ENCODE results near the gene HIBCH. TPM values are rescaled to one million over a fixed set of nuclear protein-coding genes. Genes with fewer than 3 reads are reported as not detected.

The HIBCH gene
- total and polyA plus RNA-seq, 9 of the 15 experiments (the other 6 are each of a cell fraction or from before 2014, with no cell fraction given) = 17.0 to 65.4 (median 28.3) TPM

- TF ChIP-seq ZBTB2 (IDR thresholded peaks at IDR 0.05) = peak; percentile 45; the same call in 1 of the 2 replicates
- TF ChIP-seq EP300 (IDR thresholded peaks at IDR 0.05; ENCODE audit: low read length) = peak; percentile 89
- no peak for TF ChIP-seq ZNF318 (IDR thresholded peaks at IDR 0.05; ENCODE audit: borderline replicate concordance in 1 of 2, low read depth in 1 of 2)
- TF ChIP-seq JUND (IDR thresholded peaks at IDR 0.05; ENCODE audit: borderline replicate concordance, low read depth, low read length) = peak; percentile 60; the same call in 1 of the 2 replicates
- TF ChIP-seq JUND (tag; IDR thresholded peaks at IDR 0.05; ENCODE audit: borderline replicate concordance, low read depth, low read length) = no peak; the same call in 1 of the 3 replicates
Measured at GRCh38 chr2:190271783-190272456, 47.7 kb downstream of the HIBCH start (continued).

Measured in K562 (cell line).